Neural cell (in vitro differentiated cells): ENCODE measurements around the gene MAST4.

ENCODE experiments used
- CTCF ChIP-seq: fragments of 450-650 bp; IDR thresholded peaks from 2 replicates; pipeline ENCODE4 v1.5.1; 2014; ENCODE audit warnings: antibody characterized with exemption, mild to moderate bottlenecking, moderate library complexity; ENCODE audit not compliant: poor library complexity, severe bottlenecking
- EP300 ChIP-seq: fragments of 450-650 bp; conservative IDR thresholded peaks from 2 replicates; pipeline ENCODE4 v1.6.1; 2014; ENCODE audit warnings: antibody characterized with exemption, mild to moderate bottlenecking, moderate library complexity; ENCODE audit not compliant: poor library complexity, severe bottlenecking
- EZH2 ChIP-seq: fragments of 200-600, 300-800 bp; shearing (Covaris generic), sonication (generic); IDR thresholded peaks from 2 replicates; pipeline ENCODE4 v1.6.1; 2014; ENCODE audit warnings: antibody characterized with exemption, low read length, borderline replicate concordance, mild to moderate bottlenecking; ENCODE audit not compliant: insufficient read depth, poor library complexity, severe bottlenecking
- POLR2AphosphoS5 ChIP-seq: IDR thresholded peaks from 2 replicates; pipeline ENCODE4 v1.6.1; 2012
- RAD21 ChIP-seq: fragments of 450-650 bp; conservative IDR thresholded peaks from 2 replicates; pipeline ENCODE4 v1.6.1; 2014; ENCODE audit warnings: antibody characterized with exemption, mild to moderate bottlenecking, moderate library complexity
- REST ChIP-seq: IDR thresholded peaks from 2 replicates; pipeline ENCODE4 v1.6.1; 2012; ENCODE audit warnings: borderline replicate concordance
- SMC3 ChIP-seq: fragments of 450-650 bp; conservative IDR thresholded peaks from 2 replicates; pipeline ENCODE4 v1.6.1; 2014; ENCODE audit warnings: antibody characterized with exemption, mild to moderate bottlenecking, moderate library complexity; ENCODE audit not compliant: poor library complexity
- TAF1 ChIP-seq: IDR thresholded peaks from 2 replicates; pipeline ENCODE4 v1.6.1; 2012; ENCODE audit warnings: low read depth

- TF ChIP-seq CTCF: no peak
- no peak for TF ChIP-seq RAD21
- TF ChIP-seq EP300: no peak
- TF ChIP-seq SMC3: no peak
- no peak for TF ChIP-seq REST
- TF ChIP-seq TAF1: no peak
- no peak for TF ChIP-seq POLR2AphosphoS5
- TF ChIP-seq EZH2: no peak
Observed at GRCh38 chr5:66826263-66826662, 230.1 kb downstream of the MAST4 start.
